Measurements from ENCODE around the gene REXO2. TPM values are rescaled to one million over a fixed set of nuclear protein-coding genes. Genes with fewer than 3 reads are reported as not detected.

REXO2 gene
- total RNA-seq, 1 donor from 2014 or later = 23.6 TPM

- ATAC-seq = peak; percentile 18
- DNase-seq (ENCODE audit: low spot score) = no peak
Observed at GRCh38 chr11:114440121-114440860, 1.0 kb downstream of the REXO2 start.

- ATAC-seq (no peak), DNase-seq (ENCODE audit: low spot score) (no peak)
Observed at GRCh38 chr11:114440971-114441763, 1.9 kb downstream of the REXO2 start.

GRCh38 chr11:114441921-114442320, 2.7 kb downstream of the REXO2 start:
- DNase-seq (ENCODE audit: low spot score) (no peak), ATAC-seq (no peak)

- no peak for ATAC-seq
Observed at GRCh38 chr11:114442536-114442935, 3.3 kb downstream of the REXO2 start.

GRCh38 chr11:114447444-114447843, 8.2 kb downstream of the REXO2 start:
- ATAC-seq (no peak), DNase-seq (ENCODE audit: low spot score) (no peak)

More at GRCh38 chr11:114442536-114442935, 3.3 kb downstream of the REXO2 start:
- no peak for DNase-seq (ENCODE audit: low spot score)

GRCh38 chr11:114447892-114448291, 8.6 kb downstream of the REXO2 start:
- ATAC-seq (no peak), DNase-seq (ENCODE audit: low spot score) (no peak)

- no peak for DNase-seq (ENCODE audit: low spot score)
- ATAC-seq = peak; percentile 50
Observed at GRCh38 chr11:114448749-114449482, 9.6 kb downstream of the REXO2 start.

- DNase-seq (ENCODE audit: low spot score) (no peak), ATAC-seq (no peak)
Observed at GRCh38 chr11:114449845-114450244, 10.6 kb downstream of the REXO2 start.

- ATAC-seq = no peak
- DNase-seq (ENCODE audit: low spot score) = no peak
Observed at GRCh38 chr11:114452399-114452798, 13.1 kb downstream of the REXO2 start.

- no peak for ATAC-seq
- no peak for DNase-seq (ENCODE audit: low spot score)
Observed at GRCh38 chr11:114463999-114464398, 24.7 kb downstream of the REXO2 start.

GRCh38 chr11:114466742-114467141, 27.5 kb downstream of the REXO2 start:
- no peak for ATAC-seq
- DNase-seq (ENCODE audit: low spot score) = no peak

GRCh38 chr11:114472661-114473060, 33.4 kb downstream of the REXO2 start:
- DNase-seq (ENCODE audit: low spot score) = no peak
- ATAC-seq = no peak

GRCh38 chr11:114478001-114478410, 38.7 kb downstream of the REXO2 start:
- DNase-seq (ENCODE audit: low spot score) (no peak), ATAC-seq (no peak)

GRCh38 chr11:114478768-114479167, 39.5 kb downstream of the REXO2 start:
- DNase-seq (ENCODE audit: low spot score) = no peak
- no peak for ATAC-seq

GRCh38 chr11:114479331-114479730, 40.1 kb downstream of the REXO2 start:
- DNase-seq (ENCODE audit: low spot score) = no peak
- no peak for ATAC-seq

- no peak for ATAC-seq
- no peak for DNase-seq (ENCODE audit: low spot score)
Observed at GRCh38 chr11:114482114-114482513, 42.8 kb downstream of the REXO2 start.

- ATAC-seq = no peak
Observed at GRCh38 chr11:114483929-114484328, 44.7 kb downstream of the REXO2 start.

GRCh38 chr11:114496915-114497314, 57.6 kb downstream of the REXO2 start:
- ATAC-seq (no peak), DNase-seq (ENCODE audit: low spot score) (no peak)

More at GRCh38 chr11:114483929-114484328, 44.7 kb downstream of the REXO2 start:
- no peak for DNase-seq (ENCODE audit: low spot score)

GRCh38 chr11:114499756-114500155, 60.5 kb downstream of the REXO2 start:
- no peak for DNase-seq (ENCODE audit: low spot score)
- no peak for ATAC-seq

All from left lobe of liver (tissue), 2 donors.